NOMO-1 treated with DMSO at 0.1 percent for 48 hours (cell line): ENCODE data around the gene SCARB2.
A peak's percentile ranks its signal among the peaks of the same experiment; 100 is the strongest.

Experiments used
- DNase-seq: peaks from one replicate; lab custom pipeline; 2025; ENCODE audit not compliant: unreplicated experiment; lab: John Stamatoyannopoulos, UW

Gene SCARB2

DNA sequence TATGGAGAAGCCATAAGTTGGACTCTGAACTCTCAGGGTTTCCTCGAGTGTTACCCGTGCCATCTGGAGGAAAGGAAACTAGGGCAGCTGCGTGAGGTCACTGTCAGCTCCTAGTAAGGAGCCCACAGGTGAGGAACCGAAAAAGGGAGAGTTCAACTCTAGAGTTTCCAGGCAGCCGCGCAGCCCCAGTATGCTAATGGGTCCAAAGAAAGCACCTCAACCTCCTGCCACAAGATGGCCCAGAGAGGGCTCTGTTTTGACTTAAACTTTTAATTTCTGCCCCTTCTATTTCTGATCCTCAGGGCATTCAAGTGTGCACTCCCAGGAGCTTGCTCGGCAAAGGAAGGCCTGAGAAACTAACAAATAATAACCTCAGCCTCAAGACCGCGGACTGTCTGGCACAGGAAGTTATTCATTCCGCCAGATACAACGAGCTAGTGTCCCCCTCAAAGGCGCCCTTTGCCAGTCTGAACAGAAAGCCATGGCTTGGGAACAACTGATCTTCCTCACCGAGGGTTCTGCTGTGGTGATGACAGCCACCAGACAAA, 13.9 kb downstream of the SCARB2 start:
- peak; percentile 70 for DNase-seq

GRCh38 chr4:76198411-76199237, 15.0 kb downstream of the SCARB2 start:
- peak; percentile 24 for DNase-seq

DNA sequence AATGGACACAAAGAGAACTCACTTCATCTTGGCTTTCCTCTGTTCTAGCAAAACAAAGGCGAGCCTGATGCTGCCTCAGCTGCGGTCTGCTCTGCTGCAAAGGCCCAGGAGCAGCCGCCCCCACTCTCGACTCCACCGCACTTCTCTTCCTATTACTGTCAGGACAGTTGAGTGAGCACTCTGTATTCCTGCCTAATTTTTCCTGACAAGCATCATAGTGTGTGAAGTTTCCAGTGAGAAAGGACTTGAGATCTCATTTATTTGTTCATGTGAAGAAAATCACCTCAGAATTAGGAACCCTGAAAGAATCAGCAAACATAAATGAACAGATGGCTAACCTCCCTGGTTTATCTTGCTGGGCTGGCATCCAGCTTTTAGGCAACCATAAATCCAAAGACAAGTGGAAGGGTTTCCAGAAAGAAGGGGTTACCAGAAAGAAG, 15.6 kb downstream of the SCARB2 start:
- no peak for DNase-seq

DNA sequence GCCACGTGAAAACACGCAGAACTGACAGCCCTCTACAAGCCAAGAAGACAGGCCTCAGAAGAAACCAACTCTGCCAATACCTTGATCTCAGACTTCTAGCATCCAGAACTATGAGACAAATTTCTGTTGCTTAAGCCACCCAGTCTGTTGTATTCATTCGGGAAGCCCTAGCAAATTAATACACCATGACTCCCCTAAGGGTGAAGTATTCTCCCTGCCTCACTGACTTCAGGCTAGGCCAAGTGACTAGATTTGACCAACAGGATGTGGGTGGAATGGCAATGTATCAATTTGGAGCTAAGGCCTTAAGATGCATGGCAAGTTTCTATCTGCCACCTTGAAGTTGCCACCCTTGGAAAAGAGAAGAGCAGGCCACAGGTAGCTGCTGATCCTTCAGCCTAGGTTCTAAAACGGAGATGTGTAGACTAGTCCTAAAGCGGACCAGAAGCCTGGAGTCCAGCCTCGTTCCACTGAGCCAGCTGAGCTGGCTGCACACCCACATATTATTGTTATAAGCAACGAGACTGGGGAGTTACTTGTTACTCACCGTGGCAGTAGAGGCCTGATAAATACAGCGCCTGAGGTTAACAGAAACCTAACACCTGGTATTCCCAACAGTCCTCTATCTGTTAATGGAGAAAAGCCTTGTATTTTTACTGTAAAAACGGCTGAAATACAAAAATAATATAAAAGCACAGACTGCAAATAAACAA, 16.4 kb downstream of the SCARB2 start:
- no peak for DNase-seq

- no peak for DNase-seq
Observed at GRCh38 chr4:76196376-76196775, 17.2 kb downstream of the SCARB2 start.

GRCh38 chr4:76195326-76195725, 18.3 kb downstream of the SCARB2 start:
- no peak for DNase-seq

DNA sequence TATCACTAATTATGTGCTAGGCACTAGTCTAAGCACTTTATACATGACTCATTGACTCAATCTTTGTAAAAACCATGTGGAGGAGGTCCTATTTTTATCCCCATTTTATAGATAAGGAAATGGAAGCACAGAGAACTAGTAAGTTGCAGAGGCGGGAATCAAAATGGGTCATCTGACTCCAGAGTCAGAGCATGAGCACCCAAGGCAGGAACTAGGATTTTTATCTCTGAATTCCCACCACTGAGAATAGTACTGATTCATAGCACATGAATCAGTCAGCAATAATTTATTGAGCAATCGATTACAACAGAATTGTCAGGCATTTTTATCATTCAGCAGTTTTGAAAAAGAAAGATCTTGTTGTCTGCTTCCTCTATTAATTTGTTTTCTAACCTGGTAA, 19.3 kb downstream of the SCARB2 start:
- peak; percentile 40 for DNase-seq

DNA sequence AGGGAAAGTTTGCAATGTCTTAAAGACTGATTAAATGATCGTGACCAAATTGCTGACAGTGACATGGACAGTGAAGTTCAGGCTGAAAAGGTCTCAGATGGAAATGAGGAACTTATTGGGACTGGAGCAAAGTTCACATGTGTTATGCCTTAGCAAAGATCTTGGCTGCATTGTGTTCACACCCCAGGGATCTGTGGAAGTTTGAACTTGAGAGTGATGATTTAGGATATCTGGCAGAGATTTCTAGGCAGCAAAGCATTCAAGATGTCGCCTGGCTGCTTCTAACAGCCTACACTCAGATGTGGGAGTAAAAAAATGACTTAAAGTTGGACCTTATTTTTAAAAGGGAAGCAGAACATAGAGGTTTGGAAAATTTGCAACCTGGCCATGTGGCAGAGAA, 21.4 kb downstream of the SCARB2 start:
- DNase-seq = peak; percentile 9

GRCh38 chr4:76188557-76188956, 25.1 kb downstream of the SCARB2 start:
- no peak for DNase-seq

GRCh38 chr4:76188149-76188548, 25.5 kb downstream of the SCARB2 start:
- DNase-seq = no peak

GRCh38 chr4:76187152-76187551, 26.5 kb downstream of the SCARB2 start:
- DNase-seq = no peak

- no peak for DNase-seq
Observed at GRCh38 chr4:76182463-76182862, 31.2 kb downstream of the SCARB2 start.

- DNase-seq = peak; percentile 78
Observed at GRCh38 chr4:76179398-76180318, 34.0 kb downstream of the SCARB2 start.

- no peak for DNase-seq
Observed at GRCh38 chr4:76178296-76178695, 35.3 kb downstream of the SCARB2 start.

DNA sequence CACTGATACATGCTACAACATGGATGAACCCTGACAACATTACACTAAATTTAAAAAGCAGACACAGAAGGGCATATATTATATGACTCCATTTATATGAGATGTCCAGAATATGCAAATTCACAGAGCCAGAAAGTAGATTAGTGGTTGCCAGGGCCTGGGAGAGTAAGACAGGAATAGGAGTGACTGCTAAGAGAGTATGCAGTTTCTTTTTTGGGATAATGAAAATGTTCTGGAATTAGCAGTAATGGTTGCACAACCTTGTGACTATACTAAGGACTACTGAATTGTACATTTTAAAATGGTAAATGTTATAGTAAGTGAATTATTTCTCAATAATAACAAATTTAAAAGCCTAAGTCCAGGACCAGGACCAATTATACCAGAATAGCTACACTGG, 35.9 kb downstream of the SCARB2 start:
- no peak for DNase-seq

GRCh38 chr4:76175336-76175735, 38.3 kb downstream of the SCARB2 start:
- no peak for DNase-seq

- DNase-seq = no peak
Observed at GRCh38 chr4:76174216-76174615, 39.4 kb downstream of the SCARB2 start.

- DNase-seq = no peak
Observed at GRCh38 chr4:76168688-76169087, 44.9 kb downstream of the SCARB2 start.

GRCh38 chr4:76166480-76166879, 47.1 kb downstream of the SCARB2 start:
- no peak for DNase-seq

- DNase-seq = peak; percentile 85
Observed at GRCh38 chr4:76160355-76160754, 53.3 kb downstream of the SCARB2 start.

- no peak for DNase-seq
Observed at GRCh38 chr4:76156635-76157034, 57.0 kb downstream of the SCARB2 start.
